GM18511 (cell line): ENCODE measurements around the gene NKX2-3.

ENCODE experiments used
- ATAC-seq: cut with Tn5 transposase; IDR thresholded peaks from one replicate; pipeline ENCODE4 v1.9.1; 2021; ENCODE audit warnings: mild to moderate bottlenecking, moderate library complexity; ENCODE audit not compliant: unreplicated experiment

NKX2-3 gene

GRCh38 chr10:99573790-99574189 is 41.0 kb downstream of the NKX2-3 start:
- ATAC-seq, result no peak

GRCh38 chr10:99579971-99580370 is 47.2 kb downstream of the NKX2-3 start:
- ATAC-seq, result no peak

GRCh38 chr10:99582255-99582770 is 49.6 kb downstream of the NKX2-3 start:
- ATAC-seq, result no peak

GRCh38 chr10:99583687-99584086 is 50.9 kb downstream of the NKX2-3 start:
- ATAC-seq, result no peak
